Measurements from ENCODE around the gene ZNF219.

ZNF219 gene

DNA sequence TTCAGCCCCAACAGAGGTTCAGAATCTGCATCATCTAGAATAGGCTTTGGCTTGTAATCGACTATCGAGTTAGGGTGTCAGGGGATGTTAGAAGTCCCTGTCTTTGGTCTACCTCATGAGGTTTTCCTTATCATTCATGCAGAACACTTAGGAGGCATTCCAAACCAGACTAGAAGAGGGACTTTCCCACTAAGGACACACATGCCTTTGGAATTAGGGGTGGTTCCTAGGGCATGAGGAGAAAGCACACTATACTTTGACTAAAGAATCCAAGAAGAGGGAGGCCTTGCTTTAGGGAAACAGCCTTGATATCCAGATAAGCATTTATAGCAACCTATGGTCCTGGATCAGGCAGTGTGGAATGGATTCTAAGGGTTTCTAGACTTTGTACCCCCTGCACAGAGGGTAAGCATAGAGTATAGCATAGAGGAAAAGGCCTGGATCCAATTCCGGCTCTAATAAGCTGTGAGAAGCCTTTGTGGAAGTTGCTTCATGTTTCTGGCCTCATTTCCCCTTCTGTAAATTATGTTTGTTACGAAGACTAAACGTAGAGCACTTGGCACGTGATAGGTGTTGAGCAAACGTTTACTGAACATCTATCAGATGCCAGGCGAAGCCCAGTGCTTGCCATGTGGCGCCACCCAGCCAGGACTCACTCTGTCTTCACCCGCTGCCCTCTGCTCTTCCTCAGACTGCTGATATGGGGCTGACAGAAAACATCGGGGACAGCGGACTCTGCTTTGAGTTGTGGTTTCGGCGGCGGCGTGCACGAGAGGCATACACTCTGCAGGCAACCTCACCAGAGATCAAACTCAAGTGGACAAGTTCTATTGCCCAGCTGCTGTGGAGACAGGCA lies 13.2 kb downstream of the ZNF219 start:
- DNase-seq = no peak

DNA sequence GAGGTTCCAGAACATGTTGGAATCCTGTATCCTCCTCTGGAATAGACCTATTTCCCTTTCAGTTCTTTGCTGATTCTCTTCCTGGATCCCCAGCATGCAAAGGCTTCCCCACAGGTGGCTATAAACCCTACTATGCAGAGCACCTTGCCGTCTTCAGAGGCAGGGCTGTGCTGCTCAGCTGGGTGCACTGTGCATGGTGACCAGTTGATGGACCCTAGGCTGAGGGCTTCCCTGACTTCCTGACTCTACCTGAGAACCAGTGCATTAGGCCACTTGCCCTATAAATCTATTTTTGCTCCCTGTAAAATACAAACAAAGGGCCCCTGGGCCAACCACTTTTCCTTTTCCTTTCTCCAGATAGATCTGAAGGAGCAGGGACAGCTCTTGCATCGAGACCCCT lies 14.1 kb downstream of the ZNF219 start:
- DNase-seq = no peak

DNA sequence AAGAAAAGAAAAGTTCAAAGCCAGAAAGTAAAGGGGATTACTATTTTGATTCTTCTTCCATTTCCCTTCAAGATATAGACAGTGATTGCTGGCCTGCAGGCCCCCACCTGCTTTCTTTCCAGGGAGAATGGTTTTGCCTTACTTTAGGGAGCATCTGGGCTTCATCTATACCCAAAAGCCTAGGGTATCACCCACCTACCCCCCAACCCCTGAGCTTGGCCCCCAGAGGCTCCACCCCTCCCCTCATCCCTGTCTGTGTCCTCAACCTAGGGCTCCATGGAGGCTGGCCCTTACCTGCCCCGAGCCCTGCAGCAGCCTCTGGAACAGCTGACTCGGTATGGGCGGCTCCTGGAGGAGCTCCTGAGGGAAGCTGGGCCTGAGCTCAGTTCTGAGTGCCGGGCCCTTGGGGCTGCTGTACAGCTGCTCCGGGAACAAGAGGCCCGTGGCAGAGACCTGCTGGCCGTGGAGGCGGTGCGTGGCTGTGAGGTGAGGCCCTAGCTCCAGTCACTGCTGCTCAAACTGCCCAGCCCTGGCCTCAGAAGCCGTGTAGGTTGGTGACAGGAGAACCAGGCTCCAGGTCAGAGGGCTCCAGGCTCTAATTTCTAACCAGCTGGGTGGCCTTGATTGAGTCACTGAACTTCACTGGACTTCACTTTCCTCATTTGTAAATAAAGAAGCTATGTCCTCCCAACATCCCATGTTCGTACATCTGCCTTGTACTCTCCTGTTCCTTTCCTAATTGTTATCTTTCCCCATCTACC lies 14.7 kb downstream of the ZNF219 start:
- no peak for DNase-seq

DNA sequence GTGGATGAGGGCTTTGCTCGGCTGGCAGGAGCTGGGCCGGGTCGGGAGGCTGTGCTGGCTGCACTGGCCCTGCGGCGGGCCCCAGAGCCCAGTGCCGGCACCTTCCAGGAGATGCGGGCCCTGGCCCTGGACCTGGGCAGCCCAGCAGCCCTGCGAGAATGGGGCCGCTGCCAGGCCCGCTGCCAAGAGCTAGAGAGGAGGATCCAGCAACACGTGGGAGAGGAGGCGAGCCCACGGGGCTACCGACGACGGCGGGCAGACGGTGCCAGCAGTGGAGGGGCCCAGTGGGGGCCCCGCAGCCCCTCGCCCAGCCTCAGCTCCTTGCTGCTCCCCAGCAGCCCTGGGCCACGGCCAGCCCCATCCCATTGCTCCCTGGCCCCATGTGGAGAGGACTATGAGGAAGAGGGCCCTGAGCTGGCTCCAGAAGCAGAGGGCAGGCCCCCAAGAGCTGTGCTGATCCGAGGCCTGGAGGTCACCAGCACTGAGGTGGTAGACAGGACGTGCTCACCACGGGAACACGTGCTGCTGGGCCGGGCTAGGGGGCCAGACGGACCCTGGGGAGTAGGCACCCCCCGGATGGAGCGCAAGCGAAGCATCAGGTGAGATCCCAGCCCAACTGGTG lies 16.8 kb downstream of the ZNF219 start:
- DNase-seq = no peak

DNA sequence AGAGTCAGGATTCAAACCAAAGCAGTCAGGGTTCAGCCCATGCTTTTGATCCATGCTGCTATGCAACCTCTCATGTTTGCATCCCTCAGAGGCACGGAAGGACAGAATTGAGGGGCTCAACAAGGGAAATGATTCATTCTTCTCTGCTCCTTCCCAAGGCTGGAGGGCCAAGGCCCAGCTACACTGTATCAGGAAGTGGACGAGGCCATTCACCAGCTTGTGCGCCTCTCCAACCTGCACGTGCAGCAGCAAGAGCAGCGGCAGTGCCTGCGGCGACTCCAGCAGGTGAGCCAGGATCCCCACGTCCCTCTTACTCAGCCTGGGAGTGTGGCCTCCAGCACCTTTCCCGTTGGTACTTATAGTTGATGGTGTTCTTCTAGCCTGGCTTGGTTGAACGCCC lies 19.7 kb downstream of the ZNF219 start:
- DNase-seq = no peak

DNA sequence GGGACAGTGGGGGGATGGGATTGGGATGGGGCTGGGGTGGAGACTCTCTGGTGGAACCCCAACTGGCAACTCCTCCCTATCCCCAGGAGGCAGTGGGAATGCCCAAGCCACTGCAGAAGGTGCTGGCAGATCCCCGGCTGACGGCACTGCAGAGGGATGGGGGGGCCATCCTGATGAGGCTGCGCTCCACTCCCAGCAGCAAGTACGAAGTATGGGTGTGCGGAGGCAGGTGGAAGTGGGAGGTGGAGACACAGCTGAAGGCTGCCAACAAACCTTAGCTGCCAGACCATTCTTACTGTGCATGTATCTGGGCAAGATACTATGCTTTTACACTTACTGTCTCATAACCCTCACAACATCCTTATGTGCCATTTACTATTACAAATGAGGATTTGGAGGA lies 20.2 kb downstream of the ZNF219 start:
- no peak for DNase-seq

DNA sequence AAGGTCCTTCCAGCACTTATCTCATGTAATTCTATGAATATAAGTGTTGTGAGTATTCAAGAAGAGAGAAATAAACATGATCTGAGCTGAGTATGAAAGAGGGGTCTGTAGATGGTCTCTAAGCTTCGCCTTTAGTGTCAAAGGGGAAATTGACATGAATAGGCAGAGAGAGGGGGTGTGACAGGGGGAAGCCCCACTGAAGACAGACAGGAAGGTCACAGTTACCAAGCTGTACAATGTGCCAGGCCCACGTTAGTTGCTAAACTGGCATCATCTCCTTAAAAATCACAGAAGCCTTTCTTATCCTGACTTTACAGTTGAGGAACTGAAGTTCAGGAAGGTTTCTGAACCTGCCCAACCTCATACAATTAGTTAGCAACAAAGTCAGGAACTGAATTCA lies 20.8 kb downstream of the ZNF219 start:
- no peak for DNase-seq

DNA sequence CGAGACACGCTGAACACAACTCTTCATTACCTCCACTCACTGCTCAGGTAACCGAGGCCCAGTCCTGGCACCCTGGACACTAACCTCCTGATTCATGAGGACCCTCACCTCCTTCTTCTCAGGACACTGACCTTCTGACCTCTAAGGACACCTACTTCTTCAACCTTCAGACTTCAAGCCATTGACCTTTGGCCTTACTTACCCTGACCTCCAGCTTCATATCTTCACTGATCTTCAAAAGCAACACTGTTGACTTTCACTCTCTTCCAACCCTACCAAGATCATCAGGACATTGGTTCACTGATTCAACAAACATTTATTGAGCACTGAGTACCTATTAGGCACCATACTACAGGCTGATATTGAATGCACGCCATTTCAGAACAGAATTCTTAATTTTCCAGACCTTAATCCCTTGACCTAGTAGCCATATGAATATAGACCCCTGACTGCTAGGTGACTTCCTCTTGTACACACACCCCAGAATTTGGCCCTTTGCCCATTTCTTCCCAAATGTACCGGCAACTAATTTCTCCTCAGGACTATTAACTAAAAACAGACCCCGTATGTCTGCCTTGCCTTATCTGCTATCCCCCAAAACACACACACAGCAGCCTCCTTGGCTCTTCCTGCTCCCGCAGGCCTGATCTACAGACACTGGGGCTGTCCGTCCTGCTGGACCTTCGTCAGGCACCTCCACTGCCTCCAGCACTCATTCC lies 22.6 kb downstream of the ZNF219 start:
- no peak for DNase-seq

DNA sequence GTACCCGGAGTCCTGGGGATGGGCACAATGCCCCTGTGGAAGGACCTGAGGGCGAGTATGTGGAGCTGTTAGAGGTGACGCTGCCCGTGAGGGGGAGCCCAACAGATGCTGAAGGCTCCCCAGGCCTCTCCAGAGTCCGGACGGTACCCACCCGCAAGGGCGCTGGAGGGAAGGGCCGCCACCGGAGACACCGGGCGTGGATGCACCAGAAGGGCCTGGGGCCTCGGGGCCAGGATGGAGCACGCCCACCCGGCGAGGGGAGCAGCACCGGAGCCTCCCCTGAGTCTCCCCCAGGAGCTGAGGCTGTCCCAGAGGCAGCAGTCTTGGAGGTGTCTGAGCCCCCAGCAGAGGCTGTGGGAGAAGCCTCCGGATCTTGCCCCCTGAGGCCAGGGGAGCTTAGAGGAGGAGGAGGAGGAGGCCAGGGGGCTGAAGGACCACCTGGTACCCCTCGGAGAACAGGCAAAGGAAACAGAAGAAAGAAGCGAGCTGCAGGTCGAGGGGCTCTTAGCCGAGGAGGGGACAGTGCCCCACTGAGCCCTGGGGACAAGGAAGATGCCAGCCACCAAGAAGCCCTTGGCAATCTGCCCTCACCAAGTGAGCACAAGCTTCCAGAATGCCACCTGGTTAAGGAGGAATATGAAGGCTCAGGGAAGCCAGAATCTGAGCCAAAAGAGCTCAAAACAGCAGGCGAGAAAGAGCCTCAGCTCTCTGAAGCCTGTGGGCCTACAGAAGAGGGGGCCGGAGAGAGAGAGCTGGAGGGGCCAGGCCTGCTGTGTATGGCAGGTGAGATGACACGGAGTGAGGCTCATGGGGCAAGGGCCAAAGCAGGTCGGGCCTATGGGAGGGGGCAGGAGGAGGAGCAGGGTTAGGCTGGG lies 23.8 kb downstream of the ZNF219 start:
- no peak for DNase-seq

DNA sequence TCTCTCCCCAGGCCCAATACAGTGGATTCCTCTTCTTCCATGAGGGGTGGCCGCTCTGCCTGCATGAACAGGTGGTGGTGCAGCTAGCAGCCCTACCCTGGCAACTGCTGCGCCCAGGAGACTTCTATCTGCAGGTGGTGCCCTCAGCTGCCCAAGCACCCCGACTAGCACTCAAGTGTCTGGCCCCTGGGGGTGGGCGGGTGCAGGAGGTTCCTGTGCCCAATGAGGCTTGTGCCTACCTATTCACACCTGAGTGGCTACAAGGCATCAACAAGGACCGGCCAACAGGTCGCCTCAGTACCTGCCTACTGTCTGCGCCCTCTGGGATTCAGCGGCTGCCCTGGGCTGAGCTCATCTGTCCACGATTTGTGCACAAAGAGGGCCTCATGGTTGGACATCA lies 24.5 kb downstream of the ZNF219 start:
- no peak for DNase-seq

DNA sequence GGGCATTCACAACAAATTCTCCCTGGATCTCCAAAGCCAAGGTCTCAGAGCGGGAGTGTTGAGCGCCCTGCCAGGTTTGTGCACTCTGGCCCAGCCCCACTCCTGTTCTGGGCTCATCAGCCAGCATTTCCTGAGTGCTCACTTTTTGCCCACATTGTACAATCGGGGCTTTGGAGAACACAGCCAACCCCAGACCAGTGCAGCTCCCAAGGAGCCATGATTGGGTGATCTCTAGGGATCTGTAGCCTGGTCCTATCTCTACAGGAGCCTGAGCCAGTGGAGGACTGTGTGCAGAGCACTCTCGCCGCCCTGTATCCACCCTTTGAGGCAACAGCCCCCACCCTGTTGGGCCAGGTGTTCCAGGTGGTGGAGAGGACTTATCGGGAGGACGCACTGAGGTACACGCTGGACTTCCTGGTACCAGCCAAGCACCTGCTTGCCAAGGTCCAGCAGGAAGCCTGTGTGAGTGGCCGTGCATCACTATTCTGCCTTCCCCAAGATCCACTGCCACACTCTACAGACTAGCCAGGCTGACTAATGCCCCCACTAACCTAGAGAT lies 25.6 kb downstream of the ZNF219 start:
- no peak for DNase-seq

DNA sequence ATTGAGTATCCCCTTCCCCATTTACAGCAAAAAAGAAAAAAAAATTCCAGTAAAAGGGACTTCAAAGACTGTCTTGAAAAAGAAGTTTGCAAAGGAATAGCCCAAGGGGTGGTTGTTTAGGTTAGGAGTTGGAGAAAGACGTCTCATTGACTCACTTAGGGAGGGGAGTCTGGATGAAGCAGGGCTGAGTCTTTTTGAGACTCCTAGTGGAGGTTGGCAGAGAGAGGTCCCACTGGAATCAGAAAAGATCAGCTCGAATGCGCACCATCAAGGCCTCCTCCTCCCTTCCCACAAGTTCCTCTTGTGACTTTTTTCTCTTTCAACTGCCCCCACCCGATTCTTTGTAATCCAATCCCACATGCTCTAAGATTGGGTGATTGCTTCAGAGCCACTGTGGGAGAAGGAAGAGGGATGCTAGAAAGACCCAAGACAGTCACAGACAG lies 26.4 kb downstream of the ZNF219 start:
- no peak for DNase-seq

DNA sequence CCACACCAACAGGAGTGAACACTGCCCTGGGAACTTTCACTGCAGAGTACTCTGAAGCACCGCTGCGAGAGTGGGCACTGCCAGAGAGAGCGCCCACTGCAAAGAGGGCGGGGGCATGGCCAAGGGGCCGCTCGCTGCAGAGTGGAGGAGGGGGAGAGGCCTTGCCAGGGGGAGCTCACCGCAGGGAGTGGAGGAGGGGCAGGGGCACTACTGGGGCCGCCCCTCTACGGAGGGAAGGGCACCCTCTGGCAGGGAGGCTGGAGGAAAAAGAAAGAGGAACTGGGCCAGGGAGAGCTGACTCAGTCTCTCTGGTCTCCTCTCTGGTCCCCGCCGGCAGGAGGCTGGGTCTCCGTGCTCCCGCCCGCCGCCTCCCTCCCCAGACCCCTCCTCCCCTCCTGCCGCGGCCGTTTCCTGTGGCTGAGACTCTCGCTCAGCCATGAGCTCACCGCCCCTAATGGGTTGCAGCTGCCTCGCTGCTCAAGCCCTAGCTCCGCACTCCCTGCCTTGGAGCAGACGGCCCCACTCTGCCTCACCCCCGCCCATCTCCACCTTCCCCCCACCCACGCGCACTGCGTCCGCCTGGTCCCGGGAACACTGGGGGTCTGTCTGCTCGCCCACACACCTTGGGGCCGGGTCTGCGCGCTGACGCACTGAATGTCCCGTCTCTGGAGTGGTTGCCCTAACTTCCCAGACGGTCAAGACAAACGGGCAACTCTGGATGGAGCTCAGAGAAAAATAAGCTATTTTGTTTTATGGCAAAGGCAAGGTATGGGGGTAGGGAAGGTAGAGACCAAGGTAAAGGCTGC lies 27.0 kb downstream of the ZNF219 start:
- DNase-seq = no peak

DNA sequence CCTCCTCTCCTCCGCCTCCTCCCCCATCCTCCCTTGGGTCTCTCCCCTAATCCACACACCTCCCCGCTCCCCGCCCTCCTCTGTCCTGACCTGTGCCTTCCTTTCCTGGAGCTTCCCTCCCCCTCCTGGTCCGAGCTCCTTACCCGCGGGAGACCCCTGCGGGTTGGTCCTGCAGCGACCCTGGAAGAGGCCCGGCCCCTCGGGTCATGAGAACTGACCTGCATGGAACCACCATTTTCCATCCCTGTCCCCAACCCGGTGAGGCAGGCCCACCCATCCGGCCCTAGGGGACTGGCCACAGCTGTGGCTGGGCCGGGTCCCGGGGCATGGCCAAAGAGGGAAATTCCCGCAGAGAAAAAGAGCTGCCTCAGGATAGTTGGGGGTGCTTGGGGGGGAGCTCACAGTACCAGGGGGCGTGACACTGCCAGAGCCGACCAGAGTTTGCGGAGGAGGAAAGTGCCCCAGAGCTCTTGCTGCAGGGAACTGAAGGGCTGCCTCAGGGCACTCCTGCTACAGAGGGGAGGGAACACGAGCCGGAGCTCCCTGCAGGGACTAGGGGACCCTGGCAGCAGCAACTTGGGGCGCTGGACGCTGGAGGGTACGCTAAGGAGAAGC lies 27.7 kb downstream of the ZNF219 start:
- DNase-seq = no peak

DNA sequence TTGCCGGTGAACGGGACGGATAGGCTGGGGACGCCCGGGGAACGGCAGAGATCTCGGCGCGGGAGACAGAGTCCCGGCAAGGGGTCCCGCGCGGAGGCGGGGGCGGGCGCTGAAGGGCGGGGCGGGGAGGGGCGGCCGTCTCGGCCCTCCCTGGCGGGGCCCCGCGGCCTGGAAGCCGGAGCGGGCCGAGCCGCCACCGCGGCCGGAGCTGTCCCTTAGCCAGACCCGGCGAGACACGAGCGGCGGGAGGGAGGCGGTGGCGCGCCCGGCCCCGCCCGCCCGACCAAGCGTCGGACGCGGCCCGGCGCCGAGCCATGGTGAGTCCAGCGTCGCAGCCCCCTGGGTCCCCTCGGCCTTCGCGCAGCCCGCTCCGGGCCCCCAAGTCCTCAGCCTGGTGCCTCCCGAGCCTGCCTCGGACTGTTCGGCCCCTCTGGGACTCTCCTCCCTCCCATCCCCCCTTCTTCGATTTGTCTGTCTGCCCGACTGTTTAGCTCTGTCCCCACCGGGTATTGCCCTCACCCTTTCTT lies 28.3 kb downstream of the ZNF219 start, which contains the start of gene ARHGEF40:
Gene ARHGEF40 (plus strand): TSS at position 222 of the 527 bp plus-strand sequence. CDS start 93 bp downstream, at position 315.
- no peak for DNase-seq

DNA sequence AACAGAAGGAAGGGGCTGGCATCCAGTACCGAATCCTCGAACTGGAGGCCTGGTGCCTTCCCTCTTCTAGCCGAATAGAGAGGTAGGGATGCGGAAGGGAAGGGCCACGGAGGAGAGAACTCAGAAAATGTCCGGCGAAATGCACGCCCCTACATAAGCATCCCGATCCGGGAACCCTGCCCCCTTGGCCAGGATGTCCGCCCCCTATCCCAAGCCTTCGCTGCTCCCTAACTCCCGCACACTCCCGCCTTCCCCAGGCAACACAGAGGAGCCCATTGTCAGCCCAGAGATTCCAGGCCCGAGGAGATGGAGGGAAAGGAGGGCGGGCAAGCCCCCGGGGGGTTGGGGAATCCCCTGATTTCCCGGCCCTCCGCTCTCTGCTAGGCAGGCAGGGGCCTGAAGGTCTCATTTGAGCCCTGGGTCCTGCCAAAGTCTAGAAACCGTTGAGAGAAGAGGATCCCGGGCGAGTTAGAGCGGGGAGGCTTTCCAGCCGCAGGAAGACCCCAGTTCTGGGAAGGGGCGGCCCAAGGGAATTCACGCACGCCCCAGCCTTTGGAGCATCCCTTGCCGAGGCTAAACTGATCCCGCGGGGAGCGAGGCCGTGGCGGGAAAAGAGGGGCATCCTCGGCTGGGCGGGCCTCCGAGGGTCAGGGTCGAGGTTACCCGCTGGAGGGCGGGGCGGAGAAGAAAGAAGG lies 28.9 kb downstream of the ZNF219 start:
- DNase-seq = no peak

DNA sequence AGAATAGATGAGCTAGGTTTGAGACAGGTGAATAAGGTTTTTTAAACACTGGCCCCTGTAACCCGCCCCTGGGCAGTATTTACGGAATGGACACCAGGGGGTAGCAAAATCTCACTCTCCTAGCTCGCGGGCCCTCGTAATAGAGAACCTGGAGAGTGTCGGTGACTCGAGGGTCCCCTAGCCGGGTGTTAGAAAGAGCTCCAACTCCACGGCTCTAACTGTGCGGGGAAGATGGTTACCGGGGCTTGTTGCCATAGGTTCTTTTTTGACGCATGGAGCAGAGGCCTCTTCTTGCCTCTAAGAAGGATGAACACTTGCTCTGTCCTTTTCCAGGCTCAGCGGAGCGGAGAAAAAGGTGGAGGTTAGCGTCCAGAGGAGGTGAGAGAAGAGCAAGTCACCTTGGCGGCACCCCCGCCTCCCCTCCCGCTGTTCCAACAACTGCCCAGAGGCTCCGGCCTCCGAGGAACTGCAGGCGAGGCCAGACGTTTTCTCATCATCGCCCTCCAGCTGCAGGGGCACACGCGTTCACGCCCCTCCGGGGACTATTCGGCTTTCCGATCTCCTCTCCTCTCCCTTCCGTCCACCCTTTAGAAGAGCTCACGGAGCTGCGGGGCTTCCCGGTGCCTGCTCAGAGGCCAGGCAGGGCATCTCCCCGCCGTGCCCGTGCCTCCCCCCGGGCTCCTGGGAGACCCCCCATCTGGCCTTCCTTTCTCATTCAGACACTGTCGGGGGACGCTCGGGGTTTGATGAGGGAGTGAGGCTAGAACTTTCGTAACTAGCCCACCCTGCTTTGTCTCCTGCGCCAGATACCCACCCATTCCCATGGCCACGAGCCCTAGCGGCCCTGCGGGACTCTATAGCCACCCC lies 29.7 kb downstream of the ZNF219 start:
- DNase-seq = no peak

DNA sequence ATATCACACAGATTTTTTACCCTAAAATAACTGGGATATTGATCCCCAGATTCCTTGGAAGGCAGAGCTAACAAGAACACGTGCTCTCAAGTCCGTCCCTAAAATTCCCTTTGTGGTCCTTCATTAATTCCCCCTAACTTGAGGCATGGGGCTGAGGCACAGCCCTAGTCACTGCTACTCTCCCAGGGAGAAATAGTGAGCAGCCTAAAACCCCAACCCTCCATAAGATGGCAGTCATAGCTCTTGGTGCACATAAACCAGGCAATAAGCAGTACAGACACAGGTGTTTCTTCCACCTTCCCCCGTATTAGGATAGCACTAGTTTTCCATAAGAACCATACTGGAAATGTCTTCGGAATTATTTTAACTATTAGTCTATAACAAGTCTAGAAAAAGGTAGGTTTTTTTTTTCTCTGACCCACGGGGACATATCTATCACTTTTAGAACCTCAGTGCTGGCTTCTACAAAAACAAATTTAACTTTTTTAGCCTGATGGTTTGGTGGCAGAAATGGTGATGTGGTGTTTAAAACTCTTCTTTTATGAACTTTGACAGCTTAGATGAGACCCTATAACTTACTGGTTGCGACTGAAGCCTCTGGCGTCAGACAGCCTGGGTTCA lies 31.5 kb downstream of the ZNF219 start:
- no peak for DNase-seq
